HG03457 (cell line): ENCODE measurements around the gene RABEP1.

Source experiments
- ATAC-seq: cut with Tn5 transposase; IDR thresholded peaks from one replicate; pipeline ENCODE4 v1.9.1; 2021; ENCODE audit warnings: moderate number of reproducible peaks; ENCODE audit not compliant: unreplicated experiment

Gene RABEP1

GRCh38 chr17:5355421-5356129 is 73.5 kb downstream of the RABEP1 start:
- ATAC-seq, result no peak

- ATAC-seq, result no peak
Observed at GRCh38 chr17:5361426-5361825, 79.3 kb downstream of the RABEP1 start.

GRCh38 chr17:5362162-5362811 is 80.2 kb downstream of the RABEP1 start:
- ATAC-seq, result no peak

- no peak for ATAC-seq
Observed at GRCh38 chr17:5364156-5364555, 82.1 kb downstream of the RABEP1 start.

- ATAC-seq, result no peak
Observed at GRCh38 chr17:5364696-5365095, 82.6 kb downstream of the RABEP1 start.

- no peak for ATAC-seq
Observed at GRCh38 chr17:5365831-5366230, 83.7 kb downstream of the RABEP1 start.

- no peak for ATAC-seq
Observed at GRCh38 chr17:5370411-5370810, 88.3 kb downstream of the RABEP1 start.

- ATAC-seq, result no peak
Observed at GRCh38 chr17:5373112-5373511, 91.0 kb downstream of the RABEP1 start.

- ATAC-seq, result no peak
Observed at GRCh38 chr17:5378566-5379207, 96.6 kb downstream of the RABEP1 start.

GRCh38 chr17:5379351-5380107 is 97.4 kb downstream of the RABEP1 start:
- ATAC-seq, result no peak

- no peak for ATAC-seq
Observed at GRCh38 chr17:5380491-5381135, 98.5 kb downstream of the RABEP1 start.

- no peak for ATAC-seq
Observed at GRCh38 chr17:5381542-5381941, 99.5 kb downstream of the RABEP1 start.

GRCh38 chr17:5391678-5392077 is 109.6 kb downstream of the RABEP1 start:
- ATAC-seq, result no peak

GRCh38 chr17:5396612-5397011 is 114.5 kb downstream of the RABEP1 start:
- no peak for ATAC-seq

GRCh38 chr17:5399767-5400166 is 117.7 kb downstream of the RABEP1 start:
- ATAC-seq, result no peak

- no peak for ATAC-seq
Observed at GRCh38 chr17:5405400-5405799, 123.3 kb downstream of the RABEP1 start.

- ATAC-seq, result no peak
Observed at GRCh38 chr17:5408186-5408585, 126.1 kb downstream of the RABEP1 start.

- ATAC-seq, result no peak
Observed at GRCh38 chr17:5410594-5411272, 128.6 kb downstream of the RABEP1 start.

GRCh38 chr17:5413682-5414081 is 131.6 kb downstream of the RABEP1 start:
- no peak for ATAC-seq

- ATAC-seq, result no peak
Observed at GRCh38 chr17:5416901-5417300, 134.8 kb downstream of the RABEP1 start.
